Stimulated activated CD4-positive, alpha-beta T cell treated with anti-CD3 and anti-CD28 coated beads, Interleukin-1b, Interleukin-23, amount 100 ng/mL, for 48 hours (primary cell): ENCODE results near the gene CAB39.

ENCODE experiments used
- DNase-seq: peaks from one replicate; pipeline ENCODE4 v3.0.0-alpha.2; 2020

CAB39 gene

DNA sequence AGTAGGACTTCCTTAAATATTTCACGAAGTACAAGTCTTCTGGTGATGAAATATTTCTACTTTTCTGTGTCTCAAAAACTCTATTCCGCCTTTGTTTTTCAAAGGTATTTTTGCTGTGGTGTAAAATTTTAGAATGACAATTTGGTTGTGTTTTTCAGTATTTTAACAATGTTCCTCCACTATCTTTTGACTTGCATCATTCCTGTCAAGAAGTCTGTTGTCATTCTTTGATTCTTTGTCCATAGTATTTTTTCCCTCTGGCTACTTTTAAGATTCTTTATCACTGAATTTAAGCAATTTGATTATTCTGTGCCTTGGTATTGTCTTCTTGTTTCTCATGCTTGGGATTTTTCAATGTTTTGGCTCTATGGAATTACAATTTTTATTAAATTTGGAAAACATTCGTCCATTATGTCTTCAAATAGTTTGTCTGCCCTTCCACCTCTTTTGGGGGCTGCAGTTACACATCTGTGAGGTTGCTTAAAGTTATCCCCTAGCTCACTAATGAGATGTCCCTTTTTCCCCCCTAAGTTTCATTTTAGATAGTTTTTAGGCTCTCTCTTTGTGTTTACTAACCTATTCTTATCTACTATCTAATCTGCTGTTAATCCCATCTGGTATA is 76.0 kb downstream of the CAB39 start:
- no peak for DNase-seq

DNA sequence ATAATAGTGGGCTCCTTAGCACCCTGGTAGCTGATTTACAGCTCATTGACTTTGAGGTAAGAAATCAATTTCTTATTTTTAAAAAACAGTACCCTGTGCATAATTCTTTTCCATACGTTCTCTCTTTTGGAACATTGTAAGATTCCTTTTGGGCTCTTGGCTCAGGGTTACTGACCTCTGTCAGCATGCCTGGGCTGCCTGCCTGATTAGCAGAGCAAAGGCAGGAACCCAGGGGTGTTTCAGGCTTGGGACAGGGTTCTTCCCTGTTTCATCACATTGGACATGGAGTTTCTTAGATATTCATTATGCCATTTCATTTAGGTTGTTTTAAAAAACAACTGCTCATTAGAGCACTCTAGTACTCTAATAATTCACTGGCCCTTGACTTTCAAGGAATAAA is 78.3 kb downstream of the CAB39 start:
- DNase-seq = no peak

DNA sequence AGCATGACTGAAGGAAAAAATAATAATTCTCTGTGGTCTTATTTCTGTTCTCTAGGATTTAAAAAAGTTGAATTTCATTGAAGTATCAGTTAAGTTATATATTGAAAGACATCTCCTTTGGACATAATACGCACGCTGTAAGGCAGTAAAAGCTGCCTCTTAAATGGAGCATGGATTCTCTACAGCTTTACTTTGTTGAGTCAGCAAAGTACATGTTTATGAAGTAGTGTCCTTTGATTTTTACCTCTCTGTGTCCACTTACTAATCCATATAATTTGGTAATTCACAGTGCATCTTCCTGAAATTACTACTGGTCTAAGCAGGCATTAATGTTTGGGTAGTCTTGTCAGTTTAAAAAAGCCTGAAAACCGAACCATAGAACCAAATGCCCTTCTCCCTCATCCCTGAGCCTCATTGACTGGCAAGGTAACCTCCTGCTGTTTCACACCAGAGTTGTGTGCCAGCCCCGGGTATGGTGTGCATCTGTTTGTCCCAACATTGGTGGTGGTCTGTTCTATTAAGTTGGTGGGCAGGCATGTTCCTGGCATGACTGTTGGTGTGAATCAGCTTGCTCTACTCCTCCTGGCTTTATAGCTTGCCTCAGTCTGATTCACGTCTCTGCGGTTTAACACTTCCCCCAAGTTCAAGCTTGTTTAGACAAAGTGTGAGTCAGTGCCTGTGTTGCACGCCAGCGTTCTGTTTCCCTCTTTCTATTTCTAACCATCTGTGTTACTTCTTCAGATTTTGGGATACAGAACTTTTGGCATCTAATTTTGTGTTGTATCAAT is 81.1 kb downstream of the CAB39 start:
- DNase-seq = peak; percentile 83

DNA sequence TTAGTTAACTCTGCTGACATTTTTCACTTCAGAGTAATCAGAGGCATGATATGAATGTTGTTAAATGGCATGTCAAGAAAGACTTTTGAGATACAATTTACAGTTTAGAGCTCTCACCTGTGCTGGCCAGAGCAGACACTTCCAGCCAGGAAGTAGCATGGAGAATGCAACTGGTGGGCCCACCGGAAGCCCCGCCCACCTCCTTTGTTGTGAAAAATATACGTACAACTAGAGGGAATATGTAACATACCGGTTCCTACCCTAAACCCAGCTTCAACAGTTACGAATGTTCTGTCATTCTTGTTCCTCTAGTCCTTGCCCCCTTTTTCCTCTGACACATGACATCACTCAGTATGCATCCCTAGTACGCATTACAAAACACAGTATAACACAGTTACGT is 81.9 kb downstream of the CAB39 start:
- DNase-seq = peak; percentile 23

DNA sequence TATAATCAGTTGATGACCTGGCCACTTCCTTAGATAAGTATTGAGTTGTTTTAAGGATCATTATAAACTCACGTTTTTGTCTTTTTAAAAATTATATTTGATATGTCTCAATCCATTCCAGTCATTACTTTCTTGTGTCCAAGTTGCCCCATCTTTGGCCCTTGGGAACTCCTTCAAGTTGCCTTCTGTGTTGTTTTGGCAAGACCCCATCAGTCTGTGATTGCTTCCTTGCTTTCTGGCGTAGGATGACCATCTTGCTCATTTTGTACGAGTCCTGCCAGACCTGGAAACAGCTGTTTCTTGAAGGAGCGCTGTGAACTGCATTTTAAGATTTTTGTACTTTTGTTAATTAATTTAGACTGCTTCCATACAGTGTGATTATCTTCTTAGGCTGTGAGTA is 83.2 kb downstream of the CAB39 start:
- no peak for DNase-seq

DNA sequence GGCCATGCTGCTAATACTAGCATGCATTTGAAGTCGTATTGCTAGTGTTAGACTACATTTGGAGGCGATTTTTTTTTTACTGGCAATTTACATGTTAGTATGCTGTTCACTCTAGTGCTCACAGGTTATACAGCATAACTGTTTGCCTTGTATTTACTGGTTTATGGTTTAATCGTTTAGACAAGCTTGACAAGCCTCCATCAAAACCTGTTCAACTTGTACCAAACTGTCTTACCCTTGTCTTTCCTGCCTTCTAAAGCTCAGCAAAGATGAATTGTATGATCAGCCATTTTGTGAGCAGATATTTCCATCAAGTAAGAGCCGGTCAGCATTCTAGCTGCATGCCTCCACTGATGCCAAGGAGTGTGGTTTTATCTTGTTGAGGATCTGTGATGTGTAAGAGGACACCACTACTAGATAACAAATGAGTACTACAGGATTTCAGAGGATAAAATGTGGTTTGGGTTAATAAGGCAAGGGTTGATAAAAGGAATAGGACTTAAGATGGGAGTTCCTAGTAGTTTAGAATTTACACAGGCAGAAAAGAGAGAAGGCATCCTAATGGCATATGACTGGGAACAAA is 83.7 kb downstream of the CAB39 start:
- peak; percentile 23 for DNase-seq

DNA sequence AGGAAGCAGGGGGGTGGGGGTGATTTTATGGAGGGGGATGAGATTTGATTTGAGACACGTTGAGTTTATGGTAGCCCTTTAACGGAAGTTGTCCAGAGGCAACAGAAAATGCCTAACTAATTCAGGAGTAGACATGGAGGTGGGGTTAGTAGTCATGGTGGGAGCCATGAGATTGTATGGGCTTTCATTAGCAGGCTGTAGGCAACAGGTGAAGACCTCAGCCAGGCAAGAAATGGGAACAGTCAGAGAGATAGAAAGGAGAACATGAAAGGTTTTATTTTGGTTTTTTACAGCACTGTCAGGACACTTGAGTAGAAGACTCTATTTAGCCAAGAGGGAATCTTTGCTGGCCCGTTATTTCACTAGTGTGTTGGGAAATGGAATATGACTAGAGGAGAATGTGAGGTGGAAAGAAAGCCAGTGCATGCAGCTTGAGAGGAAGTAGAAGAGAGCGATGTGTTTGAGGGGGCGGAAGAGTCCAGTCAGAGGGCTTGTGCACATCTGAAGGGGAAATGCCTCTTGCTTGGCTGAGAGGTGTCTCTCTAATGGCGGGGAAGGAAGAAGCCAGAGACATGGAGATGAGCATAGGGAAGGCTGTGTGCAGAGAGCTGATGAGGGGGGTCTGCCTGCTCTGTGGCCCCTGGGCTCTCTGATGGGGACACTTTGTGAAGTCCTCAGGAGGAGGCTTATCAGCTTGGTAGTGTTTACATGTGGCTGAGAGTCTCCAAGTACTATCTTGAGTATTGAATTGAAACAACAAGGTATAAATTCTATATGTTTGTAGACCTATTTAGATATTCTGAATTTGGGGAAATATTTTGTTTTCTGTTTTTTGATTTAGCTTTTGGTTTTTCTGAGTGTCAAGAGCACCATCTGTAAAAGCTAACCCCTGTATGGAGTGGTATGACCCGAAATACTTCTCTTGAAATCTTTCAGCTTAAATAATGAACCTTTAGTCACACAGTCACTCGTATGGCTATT is 85.2 kb downstream of the CAB39 start:
- DNase-seq = peak; percentile 30

DNA sequence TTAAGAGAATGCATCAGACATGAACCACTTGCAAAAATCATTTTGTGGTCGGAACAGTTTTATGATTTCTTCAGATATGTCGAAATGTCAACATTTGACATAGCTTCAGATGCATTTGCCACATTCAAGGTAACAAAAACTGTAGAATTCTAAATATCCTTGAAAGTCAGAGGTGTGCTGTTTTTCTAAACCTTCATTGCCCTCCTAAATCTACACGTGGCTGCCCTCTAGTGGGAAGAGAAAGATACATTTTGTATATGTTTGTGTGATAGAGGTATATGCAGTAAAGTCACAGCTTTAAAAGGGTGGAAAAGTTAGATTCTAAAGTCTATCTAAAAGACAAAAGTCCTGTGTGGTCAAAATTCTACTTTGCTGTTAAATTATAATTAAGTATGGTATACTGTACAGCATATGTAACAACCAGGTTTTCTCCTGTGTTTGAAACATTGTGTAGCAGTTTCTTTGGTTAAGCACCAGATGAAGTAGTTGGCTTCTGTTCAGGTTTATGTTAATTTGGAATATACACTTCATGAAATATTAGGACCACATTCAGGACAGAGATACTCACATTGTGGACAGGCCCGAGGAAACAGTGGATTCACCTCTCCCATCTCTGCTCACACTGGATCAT is 86.2 kb downstream of the CAB39 start:
- peak; percentile 14 for DNase-seq

DNA sequence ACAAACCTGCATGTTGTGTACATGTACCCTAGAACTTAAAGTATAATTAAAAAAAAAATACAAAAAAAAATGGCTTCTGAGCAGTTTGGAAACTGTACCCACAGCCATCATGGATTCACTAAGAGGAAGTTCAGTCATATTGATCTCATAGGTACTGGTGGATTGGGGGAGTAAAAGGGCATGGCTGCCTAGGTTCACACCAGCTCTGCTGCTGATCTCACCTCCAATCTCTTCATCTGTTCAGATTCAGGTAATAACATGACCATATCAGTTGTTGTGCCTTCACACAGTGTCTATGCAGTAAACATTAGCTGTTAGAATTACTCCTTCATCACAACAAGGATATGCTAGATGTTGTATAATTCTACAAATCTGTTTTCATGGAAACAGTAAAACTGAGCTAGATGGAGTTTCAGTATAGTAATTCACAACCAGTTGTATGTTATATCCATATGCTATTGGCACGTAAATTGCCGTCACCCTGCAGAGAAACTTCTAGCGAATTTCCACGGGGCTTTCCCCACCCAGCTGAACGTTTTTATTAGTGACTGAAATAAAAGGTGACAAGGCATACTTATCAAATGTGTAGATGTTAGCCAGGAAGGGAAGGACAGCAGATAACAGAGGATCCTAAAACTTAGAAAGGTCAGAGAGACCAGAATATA is 92.8 kb downstream of the CAB39 start:
- no peak for DNase-seq

DNA sequence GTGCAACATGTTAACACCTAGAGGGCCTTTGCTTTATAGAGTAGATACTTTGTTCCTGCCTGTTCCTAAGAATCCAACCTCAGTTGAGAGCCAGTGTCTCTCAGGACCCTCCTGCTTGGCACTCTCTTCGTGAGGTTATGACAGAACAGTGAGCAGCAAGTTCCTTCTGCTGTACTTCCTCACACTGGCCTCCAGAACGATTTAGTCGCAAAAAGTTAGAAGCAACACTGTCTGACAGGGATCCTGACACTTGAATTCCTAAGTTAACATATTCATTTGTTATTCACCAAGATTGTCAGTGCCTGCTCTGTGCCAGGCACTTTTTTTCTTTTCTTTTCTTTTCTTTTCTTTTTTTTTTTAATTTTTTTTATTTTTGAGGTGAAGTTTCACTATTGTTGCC is 95.1 kb downstream of the CAB39 start:
- no peak for DNase-seq

DNA sequence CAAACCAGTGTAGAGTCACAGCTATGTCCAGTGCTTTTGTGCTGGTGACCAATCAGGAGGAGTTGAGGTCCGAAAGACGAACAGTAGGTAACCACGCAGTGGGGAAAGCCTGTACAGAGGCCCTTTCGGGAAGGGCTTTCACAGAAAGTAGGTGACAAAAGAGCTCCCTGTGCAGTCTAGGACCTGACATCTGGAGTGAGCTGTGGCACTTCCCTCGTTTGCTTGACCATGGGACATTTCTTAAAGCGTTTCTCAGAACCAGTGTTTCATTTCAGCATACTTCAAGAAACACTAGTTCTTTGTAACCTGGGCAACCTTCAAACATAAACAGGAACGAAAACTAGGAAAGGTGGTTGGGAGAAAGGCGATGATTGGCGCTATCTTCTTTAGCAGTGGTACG is 96.4 kb downstream of the CAB39 start:
- DNase-seq = no peak

DNA sequence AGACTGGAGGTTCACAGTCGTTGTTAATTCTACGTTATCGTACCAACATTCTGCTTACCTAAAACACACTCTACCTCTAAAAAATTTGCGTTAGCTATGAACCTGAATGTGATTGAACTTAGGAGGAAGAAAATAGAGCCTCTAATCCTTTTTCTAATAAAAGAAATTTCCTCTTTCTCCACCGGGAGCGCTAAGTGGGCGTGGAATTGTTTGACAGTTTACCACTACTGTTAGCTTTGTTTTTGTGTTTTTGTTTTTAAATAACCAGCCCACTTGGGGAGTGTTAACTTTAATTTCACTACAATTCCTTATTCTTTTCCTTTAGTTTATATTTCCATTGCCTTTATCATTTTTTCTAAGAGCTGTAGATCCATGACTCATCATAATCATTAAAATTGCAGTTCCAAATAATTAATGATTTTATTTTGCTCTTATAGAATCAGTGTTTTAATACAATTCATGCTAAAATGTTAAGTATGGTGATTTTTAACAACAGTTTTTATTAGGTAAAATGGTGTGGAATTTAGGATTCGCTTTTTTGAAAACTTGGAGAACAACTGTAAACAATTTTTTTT is 97.1 kb downstream of the CAB39 start:
- DNase-seq = no peak

DNA sequence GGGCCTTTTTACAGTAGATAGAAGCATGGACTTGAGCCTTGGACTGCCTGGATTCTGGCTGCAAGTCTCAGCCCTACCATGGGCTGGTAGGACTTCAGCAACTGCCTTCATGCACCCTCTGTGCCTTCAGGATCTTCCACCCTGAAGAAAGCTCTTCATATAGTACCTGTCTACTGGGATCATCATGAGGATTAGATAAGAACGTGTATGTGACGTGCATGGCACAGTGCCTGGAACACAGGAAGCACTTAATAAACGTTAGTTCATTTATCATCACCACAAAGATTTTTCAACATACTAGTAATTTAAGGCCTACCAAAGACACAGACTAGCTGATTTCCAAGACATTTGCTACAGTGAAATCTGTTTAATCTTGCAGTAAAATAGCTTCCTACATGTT is 98.9 kb downstream of the CAB39 start:
- no peak for DNase-seq

DNA sequence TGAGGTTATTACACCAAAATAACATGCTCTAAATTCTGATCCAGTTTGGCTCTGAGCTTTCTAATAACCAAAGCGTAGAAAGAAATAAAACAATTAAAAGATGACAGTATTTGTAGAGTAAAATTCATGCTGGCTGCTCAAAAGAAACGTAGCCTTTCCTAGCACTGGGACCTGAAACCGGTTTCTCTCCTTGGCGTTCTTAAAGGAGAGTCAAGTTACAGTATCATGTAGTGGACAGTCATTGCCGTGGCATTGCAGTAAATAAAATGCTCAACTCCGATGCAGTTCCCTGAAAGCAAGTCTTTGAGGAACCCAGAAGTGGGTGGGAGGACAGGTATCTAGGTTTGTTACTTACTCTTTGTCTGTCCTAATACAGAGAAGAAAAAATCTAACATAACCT is 99.4 kb downstream of the CAB39 start:
- no peak for DNase-seq

DNA sequence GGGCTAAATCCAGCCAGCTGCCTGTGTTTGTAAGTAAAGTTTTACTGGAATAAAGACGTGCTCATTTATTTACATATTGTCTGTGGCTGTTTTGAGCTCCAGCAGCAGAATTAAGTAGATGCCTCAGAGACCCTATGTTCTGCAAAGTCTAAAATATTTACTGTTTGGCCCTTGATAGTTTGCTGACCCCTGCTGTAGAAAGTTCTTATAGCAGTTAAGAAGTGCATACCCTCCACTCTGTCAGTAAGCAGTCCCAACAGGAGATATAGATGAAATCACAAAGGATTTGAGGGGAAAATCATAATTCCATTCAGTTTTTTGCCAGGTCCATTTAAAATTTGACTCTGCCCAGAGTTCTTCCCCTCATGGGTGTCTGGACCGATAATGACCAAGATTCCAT is 102.0 kb downstream of the CAB39 start:
- DNase-seq = no peak

DNA sequence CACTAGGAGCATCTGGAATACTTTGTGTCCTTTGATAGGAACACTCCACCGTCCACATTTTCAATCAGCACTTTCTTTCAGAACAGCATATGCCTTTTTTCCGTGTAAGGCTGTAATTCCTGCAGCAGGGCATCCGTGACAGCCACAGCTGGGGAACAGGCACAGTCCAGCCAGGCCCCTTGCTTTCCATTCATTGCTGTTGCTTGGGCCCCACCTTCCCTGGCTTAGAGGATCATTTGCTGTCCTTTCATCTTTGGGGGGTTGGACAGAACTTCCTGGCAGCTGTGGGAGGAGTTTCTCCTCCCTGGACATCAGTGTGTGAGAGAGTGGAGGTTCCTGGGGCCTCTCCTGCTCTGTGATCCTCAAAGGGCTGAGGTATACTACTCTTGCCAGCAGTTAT is 102.4 kb downstream of the CAB39 start:
- no peak for DNase-seq

DNA sequence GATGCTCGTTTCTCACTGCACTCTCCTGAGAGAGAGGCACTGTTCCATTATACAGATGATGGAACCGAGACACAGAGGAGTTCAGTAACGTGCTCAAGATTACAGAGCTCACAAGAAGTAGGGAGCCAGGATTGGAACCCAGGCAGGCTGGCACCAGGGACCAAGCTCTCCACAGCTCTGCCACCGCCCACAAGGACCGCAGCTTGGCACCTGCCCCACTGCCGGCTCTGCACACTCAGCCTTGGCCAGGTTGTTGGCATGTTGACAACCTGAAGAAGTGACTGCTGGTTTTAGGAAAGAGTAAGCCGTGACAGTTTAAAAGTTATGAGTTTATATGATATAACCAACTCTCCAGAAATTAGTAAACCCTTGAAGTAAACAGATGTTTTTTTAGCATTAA is 104.1 kb downstream of the CAB39 start:
- DNase-seq = no peak

DNA sequence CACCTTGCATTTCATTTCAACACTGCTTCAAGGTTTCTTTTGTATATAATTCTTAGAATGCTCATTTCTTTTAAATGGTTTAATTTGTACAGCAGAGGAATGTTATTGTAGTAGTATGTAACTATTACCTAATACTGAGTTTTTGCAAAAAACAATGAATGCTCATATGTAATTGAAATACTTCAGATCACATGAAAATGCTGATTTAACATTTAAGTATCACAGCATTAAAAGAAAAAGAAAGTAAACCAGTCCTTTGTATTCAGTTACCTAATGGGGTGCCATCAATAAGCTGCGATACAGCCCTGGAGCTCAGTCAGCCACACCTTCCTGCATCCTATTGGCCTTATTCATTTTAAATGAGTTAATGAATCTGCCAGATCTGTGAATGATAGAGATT is 106.8 kb downstream of the CAB39 start:
- no peak for DNase-seq

DNA sequence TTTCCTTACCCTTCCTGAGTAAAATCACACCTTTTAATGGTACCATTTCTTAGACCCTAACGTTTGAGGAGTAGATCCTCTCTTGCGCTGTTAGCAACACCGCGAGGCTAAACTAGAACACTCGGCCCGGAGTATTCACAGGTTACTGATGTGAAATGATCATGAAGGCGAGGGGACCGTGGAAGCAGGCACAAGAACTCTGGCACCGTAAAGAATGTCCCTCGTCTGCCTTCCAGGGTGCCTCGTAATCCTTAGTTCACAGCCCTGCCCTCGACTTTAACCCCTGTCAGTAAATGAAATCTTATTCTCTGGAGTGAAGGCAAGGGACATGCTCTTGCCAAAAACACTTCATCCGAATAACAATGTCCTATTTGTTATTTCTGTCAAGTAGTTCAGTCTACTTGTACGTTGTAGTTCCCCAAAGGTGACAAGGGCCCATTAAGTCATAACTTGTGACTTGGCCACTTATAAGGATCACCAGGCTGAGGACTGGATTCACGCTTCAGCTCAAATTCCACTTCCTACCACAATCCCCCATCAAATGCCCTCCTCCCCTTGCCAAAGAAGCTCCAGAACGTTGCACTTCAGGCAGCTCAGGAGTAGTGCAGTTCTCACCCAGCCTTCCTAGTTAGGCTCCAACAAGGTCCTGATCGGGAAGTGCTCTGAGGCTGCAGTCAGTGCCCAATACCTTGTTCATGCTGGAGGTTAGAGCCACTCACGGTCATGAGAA is 108.8 kb downstream of the CAB39 start:
- DNase-seq = no peak

DNA sequence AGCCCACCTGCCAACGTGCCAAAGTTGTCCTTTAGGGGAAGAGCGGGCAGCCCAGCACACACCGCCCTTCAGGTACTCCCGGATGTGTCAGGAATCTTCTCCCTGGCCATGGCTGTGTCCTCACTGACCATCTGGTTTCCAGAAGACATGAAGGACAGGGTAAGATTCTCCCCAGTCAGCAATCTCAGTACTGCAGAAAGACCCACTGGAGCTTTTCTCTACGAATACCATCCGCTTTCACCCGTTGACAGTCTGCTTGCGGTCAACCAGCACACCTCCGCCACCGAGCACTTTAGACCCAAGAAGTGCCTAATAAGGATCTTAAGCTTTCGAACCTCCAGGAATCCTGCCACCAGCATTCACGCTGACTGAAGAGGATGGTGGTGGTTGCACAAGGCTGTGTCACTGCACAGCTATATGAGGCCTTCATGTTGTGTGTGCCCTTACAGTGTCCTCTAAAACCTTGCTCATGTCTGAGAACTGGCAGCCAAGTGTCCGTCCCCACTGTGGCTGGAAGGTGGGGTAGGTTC is 109.4 kb downstream of the CAB39 start:
- DNase-seq = no peak
